ENCODE data around the gene COL15A1.

GRCh38 chr9:99058964-99059921, 115.5 kb downstream of the COL15A1 start:
- no peak for TF ChIP-seq POLR2A (IDR thresholded peaks at IDR 0.05)
- TF ChIP-seq CTCF (IDR thresholded peaks at IDR 0.05): no peak
